Measurements from ENCODE around the gene SMTN.
"Not testable (repeated sequence)": the region's sequence is repeated elsewhere in the genome, so short reads cannot be mapped to it uniquely, and the experiment has no call there.

Gene SMTN

DNA sequence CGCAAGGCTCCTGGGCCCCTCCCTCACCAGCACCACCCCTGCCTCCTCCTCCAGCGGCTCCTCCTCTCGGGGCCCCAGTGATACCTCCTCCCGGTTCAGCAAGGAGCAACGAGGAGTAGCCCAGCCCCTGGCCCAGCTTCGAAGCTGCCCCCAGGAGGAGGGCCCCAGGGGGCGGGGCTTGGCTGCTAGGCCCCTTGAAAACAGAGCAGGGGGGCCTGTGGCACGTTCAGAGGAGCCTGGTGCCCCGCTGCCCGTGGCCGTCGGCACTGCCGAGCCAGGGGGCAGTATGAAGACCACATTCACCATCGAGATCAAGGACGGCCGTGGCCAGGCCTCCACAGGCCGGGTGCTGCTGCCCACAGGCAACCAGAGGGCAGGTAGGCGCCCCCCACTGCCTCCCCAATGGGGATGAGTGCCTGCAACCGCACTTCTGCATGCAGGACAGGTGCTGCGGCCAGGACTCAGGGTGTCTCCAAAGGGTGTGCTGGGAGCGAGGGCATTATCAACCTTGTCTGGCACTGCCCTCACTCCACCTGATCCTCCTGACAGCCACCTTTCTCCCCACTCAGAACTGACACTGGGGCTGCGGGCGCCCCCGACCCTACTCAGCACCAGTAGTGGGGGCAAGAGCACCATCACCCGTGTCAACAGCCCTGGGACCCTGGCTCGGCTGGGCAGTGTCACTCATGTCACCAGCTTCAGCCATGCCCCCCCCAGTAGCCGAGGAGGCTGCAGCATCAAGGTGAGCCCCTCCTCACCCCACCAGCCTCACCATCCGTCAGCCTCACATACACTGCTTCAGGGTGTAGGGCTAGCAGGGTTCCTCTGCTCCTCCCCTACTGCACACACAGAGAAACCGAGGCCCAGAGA lies 10.2 kb downstream of the SMTN start:
- no peak for DNase-seq

DNA sequence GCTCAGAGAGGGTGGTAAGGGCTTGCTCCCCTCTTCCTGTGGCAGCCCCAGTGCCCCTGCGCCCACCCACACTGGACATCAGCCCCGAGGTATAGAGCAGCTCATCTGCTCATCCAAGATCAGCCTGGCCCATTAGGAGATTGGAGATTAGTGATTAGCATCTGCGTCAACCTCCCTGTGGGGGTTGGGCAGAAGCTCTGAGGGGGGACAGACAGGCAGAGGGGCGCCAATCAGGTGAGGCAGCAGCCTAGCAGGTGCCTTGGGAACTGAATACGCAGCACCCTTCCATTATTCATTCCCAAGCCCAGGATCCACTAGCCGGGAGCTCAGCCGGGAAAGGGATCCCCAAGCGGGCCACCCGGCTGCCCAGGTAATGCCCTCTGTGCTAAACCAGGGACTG lies 11.0 kb downstream of the SMTN start:
- DNase-seq: no peak

DNA sequence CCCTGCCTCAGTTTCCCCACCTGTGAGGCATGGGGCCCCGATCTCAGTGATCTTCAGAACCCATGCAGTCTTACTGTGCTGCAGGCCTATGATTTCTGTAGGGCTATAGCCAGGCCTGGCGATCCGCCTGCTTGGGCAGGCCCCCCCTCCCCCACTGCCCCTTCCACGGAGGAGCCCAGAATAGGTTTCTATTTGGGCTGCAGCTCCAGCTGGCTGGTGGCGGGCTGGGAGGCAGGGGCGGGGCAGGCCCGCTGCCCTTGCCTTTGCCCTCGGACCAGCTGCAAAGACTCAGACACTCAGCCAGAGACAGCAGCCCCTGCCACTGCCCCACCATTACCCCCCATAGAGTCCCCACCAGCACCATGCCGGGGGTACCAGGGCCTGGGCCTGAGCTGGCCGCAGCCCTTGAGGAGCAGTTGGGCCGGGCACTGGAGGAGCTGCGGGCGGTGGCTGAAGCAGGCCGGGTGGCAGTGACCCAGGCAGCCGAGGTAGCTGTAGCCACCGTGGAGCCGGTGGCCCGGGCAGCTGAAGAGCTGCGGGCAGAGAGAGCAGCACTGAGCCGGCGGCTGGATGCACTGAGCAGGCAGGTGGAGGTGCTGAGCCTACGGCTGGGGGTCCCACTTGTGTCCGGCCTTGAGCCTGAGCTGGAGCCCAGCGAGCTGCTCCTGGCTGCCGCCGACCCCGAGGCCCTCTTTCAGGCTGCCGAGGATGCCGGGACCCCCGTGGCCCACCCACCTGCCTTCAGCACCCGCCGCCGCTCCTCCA lies 12.2 kb downstream of the SMTN start:
- DNase-seq: no peak

DNA sequence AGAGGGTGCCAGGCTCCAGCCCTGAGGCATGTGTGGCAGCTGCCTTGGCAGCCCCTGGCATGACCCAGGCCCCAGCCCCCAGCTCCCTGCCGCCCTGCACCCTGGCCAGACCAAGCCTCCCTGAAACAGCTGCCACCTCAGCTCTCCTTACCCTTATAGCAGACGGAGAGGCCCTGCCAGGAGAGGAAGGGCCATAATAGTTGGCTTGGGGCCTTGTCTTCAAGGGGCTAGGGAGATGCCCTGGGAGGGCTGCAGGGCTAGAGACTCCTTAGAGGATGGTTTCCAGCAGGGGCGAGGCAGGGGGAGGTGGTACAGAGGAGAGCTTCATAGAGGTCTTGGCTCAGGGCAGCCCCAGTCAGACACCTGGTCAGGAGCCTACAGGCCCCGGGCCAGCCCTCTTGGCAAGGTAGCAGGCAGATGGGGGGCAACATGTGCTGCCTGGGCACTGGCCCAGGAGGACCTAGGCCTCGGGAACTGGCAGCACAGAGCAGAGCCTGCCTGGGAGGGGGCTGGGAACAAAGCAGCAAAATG lies 13.0 kb downstream of the SMTN start:
- DNase-seq: no peak

GRCh38 chr22:31094741-31095140 lies 13.6 kb downstream of the SMTN start:
- DNase-seq: no peak

DNA sequence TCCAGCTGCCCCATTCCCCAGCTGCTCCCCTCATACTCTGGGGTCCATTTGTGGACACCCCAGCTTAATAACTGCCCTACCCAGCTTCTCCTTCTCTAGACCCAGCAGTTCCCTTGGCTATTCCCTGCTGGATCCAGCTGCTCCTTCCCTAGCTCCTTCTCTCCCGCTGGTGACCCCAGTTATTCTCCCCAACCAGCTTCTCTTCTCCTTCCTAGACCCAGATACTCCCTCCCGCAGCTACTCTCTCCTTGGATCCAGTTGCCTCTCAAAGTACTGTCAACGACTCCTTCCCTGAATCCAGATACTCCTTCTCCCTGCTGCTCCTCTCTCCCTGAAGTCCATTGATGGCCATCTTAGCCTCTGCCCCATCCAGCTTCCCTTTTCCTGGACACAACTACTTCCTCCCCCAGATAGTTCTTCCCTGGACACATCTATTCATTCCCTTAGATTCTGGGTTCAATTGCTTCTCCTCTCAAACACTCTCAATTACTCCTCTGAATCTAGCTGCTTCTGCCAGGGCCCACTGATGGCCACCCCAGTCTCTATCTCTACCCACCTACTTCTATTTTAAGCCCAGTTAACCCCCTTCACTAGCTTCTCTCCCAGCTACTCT lies 14.6 kb downstream of the SMTN start:
- DNase-seq: no peak

DNA sequence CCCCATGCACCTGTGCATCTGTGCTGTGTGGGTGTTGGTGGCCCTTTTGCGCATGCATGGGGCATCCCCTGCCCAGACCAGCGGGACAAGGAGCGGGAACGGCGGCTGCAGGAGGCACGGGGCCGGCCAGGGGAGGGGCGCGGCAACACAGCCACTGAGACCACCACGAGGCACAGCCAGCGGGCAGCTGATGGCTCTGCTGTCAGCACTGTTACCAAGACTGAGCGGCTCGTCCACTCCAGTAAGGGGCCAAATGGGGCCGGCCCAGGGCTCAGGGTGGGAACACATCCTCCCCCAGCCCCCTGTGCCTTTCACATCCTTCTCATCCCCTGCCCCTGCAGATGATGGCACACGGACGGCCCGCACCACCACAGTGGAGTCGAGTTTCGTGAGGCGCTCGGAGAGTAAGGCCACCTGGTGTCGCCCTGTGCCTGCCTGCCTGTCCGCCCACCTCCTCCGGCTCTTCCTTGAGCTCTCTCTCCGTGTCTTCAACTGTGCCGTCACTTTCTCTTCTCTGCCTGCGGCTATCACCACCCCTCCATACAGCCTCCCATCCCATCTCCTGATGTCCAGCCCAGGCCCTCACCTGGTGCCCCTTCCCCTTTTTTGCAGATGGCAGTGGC lies 15.7 kb downstream of the SMTN start:
- DNase-seq: no peak

DNA sequence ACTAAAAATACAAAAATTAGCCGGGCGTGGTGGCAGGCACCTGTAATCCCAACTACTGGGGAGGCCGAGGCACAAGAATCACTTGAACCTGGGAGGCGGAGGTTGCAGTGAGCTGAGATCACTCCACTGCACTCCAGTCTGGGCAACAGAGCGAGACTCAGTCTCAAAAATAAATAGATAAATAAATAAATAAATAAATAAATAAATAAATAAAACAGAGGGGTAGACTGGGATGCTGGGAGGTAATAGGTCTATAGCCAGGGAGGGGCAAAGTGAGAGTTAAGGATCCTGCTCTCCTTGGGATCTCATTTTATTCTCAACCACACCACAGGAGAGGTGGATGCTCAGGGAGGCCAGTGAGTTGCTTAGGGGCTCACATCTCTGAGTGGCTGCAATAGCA lies 16.4 kb downstream of the SMTN start:
- not testable (repeated sequence) for DNase-seq

- no peak for DNase-seq
Measured at GRCh38 chr22:31097941-31098631, 17.0 kb downstream of the SMTN start.

DNA sequence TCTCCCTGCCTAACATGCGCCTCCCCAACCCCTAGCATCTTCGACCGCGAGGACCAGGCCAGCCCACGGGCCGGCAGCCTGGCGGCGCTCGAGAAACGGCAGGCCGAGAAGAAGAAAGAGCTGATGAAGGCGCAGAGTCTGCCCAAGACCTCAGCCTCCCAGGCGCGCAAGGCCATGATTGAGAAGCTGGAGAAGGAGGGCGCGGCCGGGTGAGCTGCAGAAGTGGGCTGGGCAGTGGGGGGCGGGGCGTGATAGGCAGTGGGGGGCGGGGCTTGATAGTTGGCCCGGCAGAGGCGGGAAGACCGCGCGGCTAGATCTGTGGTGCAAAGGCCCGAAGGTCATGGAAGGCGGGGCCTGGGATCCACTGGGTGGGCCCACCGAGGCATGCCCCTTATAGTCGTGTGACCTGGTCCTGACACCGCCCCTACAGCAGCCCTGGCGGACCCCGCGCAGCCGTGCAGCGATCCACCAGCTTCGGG lies 17.6 kb downstream of the SMTN start:
- no peak for DNase-seq

DNA sequence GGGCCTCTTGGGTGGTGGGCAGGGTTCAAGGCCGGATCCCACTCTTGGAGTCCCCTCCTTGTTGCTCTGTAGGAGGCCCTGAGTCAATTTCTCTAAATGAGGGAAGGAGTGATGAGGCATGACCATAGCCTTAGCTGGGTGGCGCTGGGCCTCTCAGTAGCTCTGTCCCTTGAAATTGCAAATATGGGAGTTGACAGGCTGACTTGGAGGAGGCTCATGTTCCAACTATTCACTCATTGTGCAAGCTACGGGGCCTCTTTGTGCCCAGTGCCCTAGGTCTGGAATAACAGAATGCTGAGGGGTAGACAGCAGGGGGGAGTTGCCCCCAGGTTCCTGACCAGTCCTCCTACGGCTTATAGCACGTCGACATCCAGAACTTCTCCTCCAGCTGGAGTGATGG lies 18.3 kb downstream of the SMTN start:
- no peak for DNase-seq

DNA sequence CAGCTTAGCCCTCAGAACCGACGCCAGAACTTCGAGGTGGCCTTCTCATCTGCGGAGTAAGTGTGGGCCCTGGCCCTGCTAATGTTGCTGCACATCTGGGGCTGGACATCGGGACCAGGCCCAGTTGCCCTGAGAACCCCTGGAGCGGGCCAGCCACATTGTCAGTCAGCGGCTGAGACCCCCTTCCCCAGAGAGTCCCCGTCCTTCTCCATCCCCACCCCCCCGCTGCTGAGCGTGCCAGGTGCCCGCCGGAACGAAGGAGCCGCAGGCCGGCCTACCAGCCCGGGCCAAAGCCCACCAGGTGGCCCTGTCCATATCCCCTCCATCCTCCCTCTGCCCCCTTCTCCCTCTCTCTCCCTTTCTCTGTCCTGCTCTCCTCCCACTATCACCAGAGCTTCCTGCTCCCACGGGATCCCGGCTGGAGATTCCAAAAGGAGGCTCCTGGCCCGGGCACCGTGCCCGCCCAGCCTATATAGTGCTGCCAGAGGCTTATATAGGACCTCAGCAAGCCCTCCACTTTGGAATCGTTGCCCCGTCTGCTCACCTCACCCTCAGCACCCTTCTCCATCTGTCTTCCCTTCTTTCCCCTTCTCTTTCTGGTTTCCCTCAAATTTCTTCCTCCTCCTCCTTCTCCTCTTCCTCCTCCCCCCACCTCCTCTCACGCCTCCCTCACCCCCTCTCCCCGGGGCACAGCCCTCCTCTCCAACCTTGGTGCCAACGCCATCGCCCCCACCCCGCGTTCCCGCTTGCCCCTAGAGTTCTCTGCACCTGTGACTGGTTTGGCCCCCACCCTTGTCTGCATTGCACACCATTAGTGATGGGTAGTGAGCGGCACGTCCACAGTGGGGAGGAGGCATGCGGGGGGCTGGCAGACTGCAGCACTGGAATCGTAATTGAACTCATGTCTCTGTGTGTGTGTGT lies 19.0 kb downstream of the SMTN start:
- DNase-seq: no peak

DNA sequence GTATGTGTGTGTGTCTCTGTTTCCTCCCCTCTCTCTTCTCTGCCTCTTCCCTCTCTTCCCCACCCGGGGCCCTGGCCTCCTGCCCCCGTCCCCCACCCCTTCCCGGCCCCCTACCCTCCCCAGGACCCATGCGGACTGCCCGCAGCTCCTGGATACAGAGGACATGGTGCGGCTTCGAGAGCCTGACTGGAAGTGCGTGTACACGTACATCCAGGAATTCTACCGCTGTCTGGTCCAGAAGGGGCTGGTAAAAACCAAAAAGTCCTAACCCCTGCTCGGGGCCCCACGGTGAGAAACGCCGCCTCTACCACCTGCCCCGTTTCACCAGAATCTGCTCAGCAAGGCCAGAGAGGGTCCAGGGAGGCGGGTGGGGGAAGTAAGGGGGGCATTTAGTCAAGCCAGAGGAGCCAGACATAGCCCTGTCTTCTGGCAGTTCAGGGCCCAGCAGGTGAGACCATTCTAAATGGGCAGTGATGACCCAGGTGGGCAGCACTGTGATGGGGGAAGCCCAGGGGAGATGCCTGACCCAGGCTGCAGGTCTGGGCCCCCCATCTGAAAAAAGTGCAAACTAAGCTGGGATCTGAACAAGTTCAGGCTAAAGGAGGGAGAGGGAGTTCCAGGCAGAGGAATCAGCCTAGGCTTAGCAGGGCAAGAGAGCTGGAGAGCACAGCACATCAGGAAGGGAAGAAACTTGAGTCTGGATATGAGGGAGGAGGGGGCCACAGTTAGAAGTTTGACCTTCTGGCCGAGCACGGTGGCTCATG lies 19.8 kb downstream of the SMTN start:
- no peak for DNase-seq

- no peak for DNase-seq
Measured at GRCh38 chr22:31102441-31103081, 21.4 kb downstream of the SMTN start.

- DNase-seq: no peak
Measured at GRCh38 chr22:31103111-31103510, 22.0 kb downstream of the SMTN start.

DNA sequence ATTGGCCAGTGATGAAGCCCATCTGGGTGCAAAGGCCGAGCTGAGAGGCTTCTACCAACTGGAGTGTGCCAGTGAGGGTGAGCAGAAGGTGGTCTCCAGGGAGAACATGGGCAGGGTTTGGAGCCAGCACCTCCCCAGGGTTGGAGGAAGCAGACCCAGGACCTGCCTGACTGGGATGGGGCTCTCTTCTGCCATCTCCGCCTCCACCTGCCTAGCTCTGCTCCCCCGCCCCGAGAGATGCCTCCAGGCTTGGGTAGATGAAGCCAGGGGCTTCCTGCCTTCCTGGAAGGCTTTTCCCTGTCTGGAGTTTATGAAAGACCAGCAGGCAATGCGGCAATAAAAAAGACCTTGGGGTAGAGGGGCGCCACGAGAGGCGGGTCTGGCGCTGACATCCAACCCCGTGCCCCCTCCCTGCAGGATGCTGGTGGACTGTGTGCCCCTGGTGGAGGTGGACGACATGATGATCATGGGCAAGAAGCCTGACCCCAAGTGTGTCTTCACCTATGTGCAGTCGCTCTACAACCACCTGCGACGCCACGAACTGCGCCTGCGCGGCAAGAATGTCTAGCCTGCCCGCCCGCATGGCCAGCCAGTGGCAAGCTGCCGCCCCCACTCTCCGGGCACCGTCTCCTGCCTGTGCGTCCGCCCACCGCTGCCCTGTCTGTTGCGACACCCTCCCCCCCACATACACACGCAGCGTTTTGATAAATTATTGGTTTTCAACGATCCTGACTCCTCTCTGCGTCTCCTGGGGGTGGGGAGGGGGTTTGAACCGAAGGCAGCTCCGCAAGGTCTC lies 23.0 kb downstream of the SMTN start:
- no peak for DNase-seq

DNA sequence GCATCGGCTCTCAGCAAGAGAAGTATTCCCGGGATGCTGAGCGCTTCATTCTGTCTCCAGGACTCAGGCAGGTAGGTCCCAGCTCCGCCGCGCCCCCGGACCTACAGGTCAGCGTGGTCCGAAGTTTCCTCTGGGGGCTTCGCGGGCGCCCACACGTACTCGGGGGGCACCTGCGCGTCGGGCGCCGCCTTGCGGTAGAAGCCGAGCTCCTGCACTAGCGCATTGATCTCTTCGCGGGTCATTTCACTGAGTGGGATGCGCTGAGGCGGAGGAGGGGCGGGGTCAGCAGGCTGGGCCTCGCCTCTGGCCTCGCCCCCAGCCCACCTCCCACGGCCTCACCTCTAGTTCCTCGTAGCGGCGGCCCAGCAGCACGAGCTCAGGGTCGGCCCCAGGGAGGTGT lies 23.8 kb downstream of the SMTN start:
- DNase-seq: no peak

- DNase-seq: no peak
Measured at GRCh38 chr22:31105282-31105929, 24.3 kb downstream of the SMTN start.
